ENCODE results near the gene AGPAT3.

AGPAT3 gene

DNA sequence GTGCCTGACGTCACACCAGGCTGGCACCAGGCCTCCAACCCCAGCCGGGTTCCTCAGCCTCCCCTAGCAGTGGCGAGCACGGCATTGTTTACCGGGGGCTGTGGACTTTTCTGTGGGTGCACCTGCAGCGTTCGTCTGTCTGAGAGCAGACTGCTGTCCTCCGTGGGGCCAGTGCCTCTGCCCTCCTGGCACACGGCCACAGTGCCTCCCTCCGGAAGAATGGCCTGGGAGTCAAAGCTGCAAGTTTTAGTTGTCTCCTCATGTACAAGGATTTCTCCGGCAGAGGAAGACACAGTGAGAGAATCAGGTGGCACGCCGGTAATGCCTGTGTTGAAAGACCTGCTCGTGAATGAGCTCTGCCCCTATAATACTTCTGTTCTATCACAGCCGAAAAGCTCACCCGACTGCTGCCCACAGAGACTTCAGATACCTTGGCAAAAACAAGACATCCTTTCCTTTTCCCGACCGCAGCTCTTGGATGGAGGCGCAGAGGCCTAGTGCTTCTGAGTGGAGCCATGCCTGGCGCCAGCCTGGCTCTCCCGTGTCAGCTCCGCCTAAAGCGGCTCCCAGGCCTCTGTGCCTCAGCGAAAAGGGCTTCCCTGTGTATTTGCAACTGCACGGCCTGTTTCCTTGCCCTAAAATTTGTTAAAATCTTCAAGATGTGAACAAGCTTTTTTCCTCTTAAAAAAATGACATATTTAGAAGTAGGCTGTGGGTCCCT, 71.4 kb downstream of the AGPAT3 start:
- 94% methylated on average over 25 of the region's 25 CpGs for WGBS
- Histone ChIP-seq H3K4me1 (ENCODE audit: insufficient read depth, low read length) (no peaks in the 10 kb centered on the region), H3K27ac (ENCODE audit: low read depth, low read length) (no peak overlapping the region), H3K9ac (ENCODE audit: low read depth, low read length) (no peak overlapping the region), H3K4me3 (ENCODE audit: low read length) (no peak overlapping the region), H3K9me3 (ENCODE audit: insufficient read depth, low read depth, low read length) (no peaks in the 10 kb centered on the region), H3K36me3 (ENCODE audit: insufficient read depth, low read length) (no peaks in the 10 kb centered on the region), H3K27me3 (ENCODE audit: insufficient read depth, low read length) (no peaks in the 10 kb centered on the region)

DNA sequence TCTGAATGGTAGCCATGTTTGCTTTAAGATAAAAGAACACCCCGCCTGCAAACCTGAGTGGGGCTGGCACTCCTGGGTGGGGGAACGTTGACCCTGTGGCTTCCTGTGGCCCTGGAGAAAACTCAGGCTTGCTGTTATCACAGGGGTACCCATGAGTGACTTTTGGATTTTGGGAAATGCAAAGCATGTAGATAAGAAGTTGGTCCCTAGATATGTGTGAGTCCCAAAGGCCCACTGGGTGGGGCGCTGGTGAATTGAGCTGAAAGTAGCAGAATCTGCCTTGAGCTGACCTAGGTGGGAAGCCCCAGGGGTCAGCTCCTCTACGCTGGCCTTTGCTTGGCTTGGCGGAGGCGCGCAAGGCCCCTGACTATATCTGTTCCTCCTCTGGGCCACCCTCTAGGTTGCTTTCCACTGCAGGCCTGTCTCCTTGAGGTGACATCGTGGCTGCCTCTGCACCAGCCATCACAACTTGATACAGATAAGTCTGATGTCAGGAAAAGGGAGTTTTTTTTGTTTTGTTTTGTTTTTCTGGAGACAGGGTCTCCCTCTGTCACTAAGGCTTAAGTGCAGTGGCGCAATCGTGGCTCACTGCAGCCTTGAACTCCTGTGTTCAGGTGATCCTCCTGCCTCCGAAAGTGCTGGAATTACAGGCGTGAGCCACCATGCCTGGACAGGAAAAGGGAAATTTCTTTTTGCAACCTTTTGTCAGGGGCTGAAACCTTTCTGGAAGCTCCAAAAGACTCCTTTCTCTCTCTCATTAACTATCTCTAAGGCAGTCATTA, 72.2 kb downstream of the AGPAT3 start:
- H3K9ac ChIP-seq (ENCODE audit: low read depth, low read length), result no peak overlapping the region
- H3K27ac ChIP-seq (ENCODE audit: low read depth, low read length), result no peak overlapping the region
- no peaks in the 10 kb centered on the region for H3K9me3 ChIP-seq (ENCODE audit: insufficient read depth, low read depth, low read length)
- no peaks in the 10 kb centered on the region for H3K27me3 ChIP-seq (ENCODE audit: insufficient read depth, low read length)
- no peaks in the 10 kb centered on the region for H3K4me1 ChIP-seq (ENCODE audit: insufficient read depth, low read length)
- WGBS, result 93% methylated on average over 12 of the region's 12 CpGs
- H3K36me3 ChIP-seq (ENCODE audit: insufficient read depth, low read length), result no peaks in the 10 kb centered on the region
- no peak overlapping the region for H3K4me3 ChIP-seq (ENCODE audit: low read length)

DNA sequence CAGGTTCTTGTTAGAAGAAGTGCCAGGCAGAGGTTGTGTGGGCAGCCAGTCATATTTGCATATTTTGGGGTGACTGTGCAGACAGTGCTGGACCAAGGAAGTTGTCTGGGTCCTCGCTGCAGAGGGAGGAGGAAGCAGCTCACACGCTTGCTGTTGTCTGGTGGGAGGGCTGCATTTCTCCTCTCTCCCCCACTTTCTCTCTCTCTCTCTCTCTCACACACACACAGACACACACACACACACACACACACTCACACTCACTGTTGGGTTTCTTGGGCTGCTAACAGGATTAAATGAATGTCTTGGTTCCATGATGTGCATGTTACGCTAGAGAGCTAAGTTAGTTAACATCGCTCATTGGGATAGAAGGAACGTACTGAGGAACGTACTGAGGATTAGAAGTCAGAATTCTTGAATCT, 72.9 kb downstream of the AGPAT3 start:
- Histone ChIP-seq H3K4me1 (ENCODE audit: insufficient read depth, low read length) (no peaks in the 10 kb centered on the region), H3K36me3 (ENCODE audit: insufficient read depth, low read length) (no peaks in the 10 kb centered on the region), H3K9me3 (ENCODE audit: insufficient read depth, low read depth, low read length) (no peaks in the 10 kb centered on the region), H3K27me3 (ENCODE audit: insufficient read depth, low read length) (no peaks in the 10 kb centered on the region), H3K27ac (ENCODE audit: low read depth, low read length) (no peak overlapping the region), H3K9ac (ENCODE audit: low read depth, low read length) (no peak overlapping the region), H3K4me3 (ENCODE audit: low read length) (no peak overlapping the region)
- WGBS, result 97% methylated on average over 4 of the region's 6 CpGs

DNA sequence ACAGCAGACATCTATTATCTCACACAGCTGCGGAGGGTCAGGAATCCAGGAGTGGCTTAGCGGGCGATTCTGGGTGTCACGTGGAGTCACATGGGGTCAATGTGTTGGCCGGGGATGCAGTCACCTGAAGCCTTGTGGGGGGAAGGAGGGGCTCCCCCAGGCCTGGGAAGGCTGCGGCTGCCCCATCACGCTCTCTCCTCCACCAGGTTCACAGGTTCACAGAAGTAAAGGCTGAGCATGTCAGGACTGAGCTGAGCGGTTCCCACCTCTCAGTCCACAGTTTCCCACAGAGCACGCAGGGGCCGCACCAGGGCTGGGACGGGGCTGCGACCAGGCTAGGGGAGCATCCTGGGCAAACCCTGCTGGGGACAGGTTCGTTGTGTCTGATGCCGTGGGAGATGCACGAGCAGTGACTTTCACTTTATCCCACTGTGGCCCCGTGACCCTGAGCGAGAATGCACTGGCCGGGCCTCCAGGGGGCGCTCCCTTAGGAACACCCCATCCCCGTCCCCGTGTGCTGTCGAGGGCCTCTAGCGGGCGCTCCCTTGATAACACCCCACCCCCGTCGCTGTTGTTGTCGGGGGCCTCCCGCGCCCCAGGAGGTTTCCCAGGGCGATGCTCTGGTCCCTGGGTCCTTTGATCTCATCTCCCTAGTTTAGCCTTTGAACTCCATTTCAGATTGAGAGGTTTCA, 73.9 kb downstream of the AGPAT3 start:
- Histone ChIP-seq H3K27me3 (ENCODE audit: insufficient read depth, low read length) (no peaks in the 10 kb centered on the region), H3K27ac (ENCODE audit: low read depth, low read length) (no peak overlapping the region), H3K9ac (ENCODE audit: low read depth, low read length) (no peak overlapping the region), H3K4me3 (ENCODE audit: low read length) (0 out of 2 replicates have a peak overlapping the region, but pooled peaks have one; percentile 20), H3K9me3 (ENCODE audit: insufficient read depth, low read depth, low read length) (no peaks in the 10 kb centered on the region), H3K36me3 (ENCODE audit: insufficient read depth, low read length) (no peaks in the 10 kb centered on the region), H3K4me1 (ENCODE audit: insufficient read depth, low read length) (no peaks in the 10 kb centered on the region)
- 30% methylated on average over 30 of the region's 30 CpGs for WGBS

DNA sequence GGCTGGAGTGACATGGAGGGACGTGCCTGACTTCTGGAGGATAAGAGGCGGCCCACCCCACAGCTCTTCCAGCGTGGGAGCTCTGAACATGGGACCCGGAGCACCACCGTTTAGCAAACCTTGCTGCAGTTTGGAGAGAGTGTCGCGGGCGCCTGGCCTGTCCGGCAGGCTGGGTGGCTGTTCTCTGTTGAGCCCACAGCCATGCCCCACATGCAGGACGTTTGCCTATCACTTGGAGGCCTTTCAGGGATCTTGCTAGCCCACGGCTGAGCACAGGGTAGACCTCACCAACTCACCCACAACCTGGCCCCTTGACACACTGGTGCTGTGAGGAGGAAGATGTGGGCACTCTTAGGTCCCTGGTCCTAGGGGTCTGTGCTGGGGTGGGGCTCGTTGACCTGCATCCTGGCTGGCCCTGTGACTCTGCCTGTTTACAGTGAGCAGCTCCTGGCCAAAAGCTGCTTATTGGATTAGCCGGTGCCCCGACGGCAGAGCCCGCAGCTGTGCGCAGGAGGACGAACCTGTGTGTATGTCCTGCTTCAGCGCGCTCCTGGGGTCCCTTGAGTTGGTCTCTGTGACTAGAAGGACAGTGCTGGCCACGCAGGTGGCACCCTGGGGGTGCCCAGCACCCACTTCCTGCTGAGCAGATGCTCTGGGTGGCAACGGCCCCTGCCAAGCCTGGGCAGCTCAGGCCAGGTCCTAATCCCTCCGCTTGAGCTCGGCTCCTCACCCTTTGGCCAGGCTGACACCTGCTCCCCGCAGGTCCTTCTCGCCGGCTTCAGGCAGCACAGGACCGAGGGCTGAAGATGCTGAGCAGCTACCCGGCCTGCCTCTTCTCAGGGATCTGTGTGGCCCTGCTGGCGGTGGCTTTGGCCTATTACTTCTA, 74.7 kb downstream of the AGPAT3 start:
- H3K4me1 ChIP-seq (ENCODE audit: insufficient read depth, low read length), result peaks cover 5% of the 10 kb centered on the region; the same call in 1 of the 2 replicates
- 84% methylated on average over 30 of the region's 30 CpGs for WGBS
- no peaks in the 10 kb centered on the region for H3K36me3 ChIP-seq (ENCODE audit: insufficient read depth, low read length)
- no peaks in the 10 kb centered on the region for H3K27me3 ChIP-seq (ENCODE audit: insufficient read depth, low read length)
- no peak overlapping the region for H3K4me3 ChIP-seq (ENCODE audit: low read length)
- H3K9ac ChIP-seq (ENCODE audit: low read depth, low read length), result no peak overlapping the region
- H3K27ac ChIP-seq (ENCODE audit: low read depth, low read length), result no peak overlapping the region
- no peaks in the 10 kb centered on the region for H3K9me3 ChIP-seq (ENCODE audit: insufficient read depth, low read depth, low read length)

DNA sequence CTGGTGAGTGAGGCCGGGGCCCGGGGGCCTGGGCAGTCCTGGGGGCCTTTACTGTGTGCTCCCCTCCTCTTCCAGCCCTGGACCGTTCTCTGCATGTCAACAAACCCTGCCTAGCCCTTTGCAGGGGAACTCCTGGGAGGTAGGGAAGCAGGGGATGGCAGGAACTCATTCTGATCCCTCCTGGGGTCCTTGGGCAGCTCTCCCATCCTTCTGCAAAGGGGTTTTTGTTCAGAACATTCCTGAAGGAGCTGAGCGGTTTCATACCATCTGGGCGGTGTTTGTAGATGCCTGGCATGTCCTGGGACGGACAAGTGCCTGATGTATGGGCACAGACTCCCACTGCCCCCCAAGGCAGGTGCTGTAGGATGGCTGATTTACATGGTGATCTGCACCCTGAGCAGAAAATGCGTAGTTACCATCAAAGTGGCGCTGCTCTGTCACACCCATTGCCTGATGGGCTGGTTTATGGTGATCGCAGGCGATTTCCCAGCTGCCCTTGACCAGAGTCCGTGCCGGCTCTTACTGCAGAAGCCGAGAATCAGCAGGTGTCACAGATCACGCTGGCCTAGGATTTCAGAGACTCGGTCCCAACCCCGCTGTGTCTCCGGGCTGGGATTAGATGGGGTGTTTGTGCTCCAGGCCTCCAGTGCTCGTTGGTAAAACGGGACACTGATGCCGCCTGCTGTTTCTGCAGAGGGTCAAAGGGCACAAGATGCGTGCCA, 75.5 kb downstream of the AGPAT3 start:
- H3K4me1 ChIP-seq (ENCODE audit: insufficient read depth, low read length), result peaks cover 5% of the 10 kb centered on the region; the same call in 1 of the 2 replicates
- H3K9me3 ChIP-seq (ENCODE audit: insufficient read depth, low read depth, low read length), result no peaks in the 10 kb centered on the region
- WGBS, result 84% methylated on average over 21 of the region's 21 CpGs
- no peak overlapping the region for H3K9ac ChIP-seq (ENCODE audit: low read depth, low read length)
- no peaks in the 10 kb centered on the region for H3K36me3 ChIP-seq (ENCODE audit: insufficient read depth, low read length)
- H3K27ac ChIP-seq (ENCODE audit: low read depth, low read length), result no peak overlapping the region
- no peaks in the 10 kb centered on the region for H3K27me3 ChIP-seq (ENCODE audit: insufficient read depth, low read length)
- no peak overlapping the region for H3K4me3 ChIP-seq (ENCODE audit: low read length)

DNA sequence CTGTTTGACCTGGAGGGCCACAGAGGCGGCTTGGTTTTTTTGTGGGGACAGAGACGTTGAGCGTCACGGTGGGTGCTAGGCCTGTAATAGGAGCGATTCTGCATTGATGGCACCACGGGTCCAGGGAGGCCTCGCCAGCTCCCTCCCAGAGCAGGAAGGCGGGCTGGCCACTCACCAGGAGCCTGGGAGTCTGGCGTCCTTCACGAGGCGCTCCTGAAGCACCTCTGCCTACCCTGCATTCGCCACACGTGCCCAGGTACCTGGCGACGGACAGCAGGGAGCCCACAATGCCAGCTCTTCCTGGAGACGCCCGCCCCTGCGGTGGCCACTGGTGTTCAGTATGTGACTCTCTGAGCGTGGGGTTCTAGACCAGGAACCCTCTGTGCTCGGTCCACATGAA, 77.2 kb downstream of the AGPAT3 start:
- H3K27me3 ChIP-seq (ENCODE audit: insufficient read depth, low read length), result no peaks in the 10 kb centered on the region
- no peaks in the 10 kb centered on the region for H3K36me3 ChIP-seq (ENCODE audit: insufficient read depth, low read length)
- no peak overlapping the region for H3K4me3 ChIP-seq (ENCODE audit: low read length)
- H3K9me3 ChIP-seq (ENCODE audit: insufficient read depth, low read depth, low read length), result no peaks in the 10 kb centered on the region
- no peak overlapping the region for H3K27ac ChIP-seq (ENCODE audit: low read depth, low read length)
- H3K4me1 ChIP-seq (ENCODE audit: insufficient read depth, low read length), result peaks cover 5% of the 10 kb centered on the region; the same call in 1 of the 2 replicates
- H3K9ac ChIP-seq (ENCODE audit: low read depth, low read length), result no peak overlapping the region
- WGBS, result 93% methylated on average over 20 of the region's 20 CpGs

DNA sequence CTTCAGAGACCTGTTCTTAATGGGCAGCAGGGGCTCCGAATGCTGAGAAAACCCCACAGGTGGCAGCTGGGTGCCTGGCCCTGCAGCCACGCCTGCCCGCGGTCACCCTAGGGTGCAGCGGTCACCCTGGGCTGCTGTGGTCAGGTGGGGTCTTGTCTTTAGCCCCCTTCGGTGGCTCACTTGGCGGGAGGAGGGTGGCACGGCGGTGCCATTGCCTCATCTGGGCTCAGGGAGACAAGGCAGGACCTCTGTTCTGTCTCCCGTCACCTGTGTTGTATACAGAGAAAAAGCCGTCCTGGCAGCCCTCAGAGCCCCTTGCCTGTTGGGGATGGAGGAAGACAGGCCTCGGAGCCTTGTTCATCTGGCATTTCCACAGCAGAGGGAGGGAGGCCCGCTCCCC, 77.6 kb downstream of the AGPAT3 start:
- H3K4me3 ChIP-seq (ENCODE audit: low read length), result no peak overlapping the region
- WGBS, result 93% methylated on average over 13 of the region's 13 CpGs
- peaks cover 5% of the 10 kb centered on the region; the same call in 1 of the 2 replicates for H3K4me1 ChIP-seq (ENCODE audit: insufficient read depth, low read length)
- H3K27me3 ChIP-seq (ENCODE audit: insufficient read depth, low read length), result no peaks in the 10 kb centered on the region
- H3K9me3 ChIP-seq (ENCODE audit: insufficient read depth, low read depth, low read length), result no peaks in the 10 kb centered on the region
- H3K36me3 ChIP-seq (ENCODE audit: insufficient read depth, low read length), result no peaks in the 10 kb centered on the region
- H3K27ac ChIP-seq (ENCODE audit: low read depth, low read length), result no peak overlapping the region
- no peak overlapping the region for H3K9ac ChIP-seq (ENCODE audit: low read depth, low read length)

DNA sequence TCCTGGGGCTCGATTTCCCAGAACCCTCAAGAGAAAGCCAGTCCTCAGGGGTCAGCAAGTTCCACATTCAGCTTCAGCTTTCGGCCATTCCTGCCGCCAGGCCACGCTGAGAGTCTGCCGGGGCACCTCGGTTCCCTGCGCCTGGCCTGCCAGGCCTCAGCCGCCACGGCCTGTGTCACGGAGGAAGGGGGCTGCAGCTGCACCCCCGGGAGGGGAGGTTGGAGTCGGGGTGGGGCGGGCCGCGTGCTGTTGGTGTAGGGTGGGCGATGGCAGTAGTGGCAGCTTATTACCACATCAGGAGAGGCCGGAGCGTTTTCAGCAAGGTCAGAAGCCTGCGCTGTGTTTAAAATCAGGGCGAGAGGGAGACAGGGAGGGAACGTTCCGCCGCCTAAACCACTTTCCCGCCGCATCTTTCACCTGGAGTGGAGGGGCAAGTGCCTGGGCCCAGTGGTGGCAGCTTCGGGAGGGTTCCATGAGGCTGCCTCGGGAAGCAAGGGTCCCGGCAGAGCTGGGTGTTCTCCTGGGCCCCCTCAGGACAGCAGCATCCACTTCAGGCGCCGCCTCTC, 78.6 kb downstream of the AGPAT3 start:
- WGBS, result 92% methylated on average over 30 of the region's 30 CpGs
- H3K36me3 ChIP-seq (ENCODE audit: insufficient read depth, low read length), result no peaks in the 10 kb centered on the region
- no peak overlapping the region for H3K9ac ChIP-seq (ENCODE audit: low read depth, low read length)
- H3K27ac ChIP-seq (ENCODE audit: low read depth, low read length), result no peak overlapping the region
- H3K9me3 ChIP-seq (ENCODE audit: insufficient read depth, low read depth, low read length), result no peaks in the 10 kb centered on the region
- no peak overlapping the region for H3K4me3 ChIP-seq (ENCODE audit: low read length)
- H3K4me1 ChIP-seq (ENCODE audit: insufficient read depth, low read length), result peaks cover 5% of the 10 kb centered on the region; the same call in 1 of the 2 replicates
- H3K27me3 ChIP-seq (ENCODE audit: insufficient read depth, low read length), result no peaks in the 10 kb centered on the region

Measured in HUES64 (cell line).